LNCaP clone FGC (cell line): ENCODE results near the gene S100B.
"Not testable (repeated sequence)": the region's sequence is repeated elsewhere in the genome, so short reads cannot be mapped to it uniquely, and the experiment has no call there.

Experiments
- DNase-seq: peaks from one replicate; pipeline ENCODE4 v3.0.0-alpha.2; 2011; ENCODE audit warnings: low read depth
- H3K4me3 ChIP-seq: 2 replicates; pipeline ENCODE4 v1.5.1; 2011; ENCODE audit warnings: mild to moderate bottlenecking, low read depth, low read length, control low read depth
- CTCF ChIP-seq: IDR thresholded peaks from 2 replicates; pipeline ENCODE4 v1.5.1; 2012; ENCODE audit warnings: mild to moderate bottlenecking; ENCODE audit not compliant: control insufficient read depth, insufficient read depth; ENCODE audit errors: extremely low read depth

The S100B gene

GRCh38 chr21:46636181-46636512, 31.3 kb upstream of the S100B start:
- H3K4me3 ChIP-seq, result peak overlapping the region; percentile 75
- TF ChIP-seq CTCF, result no peak
- no peak for DNase-seq

- peak; percentile 78 for DNase-seq
- no peak for TF ChIP-seq CTCF
- H3K4me3 ChIP-seq, result peak within 1 kb of the TSS; percentile 75
Observed at GRCh38 chr21:46635324-46636180, 30.7 kb upstream of the S100B start, which contains the start of gene PRMT2. Gene PRMT2, plus strand, starts transcription at chr21:46635674. Its CDS starts 1,278 bp downstream, at chr21:46636952.

GRCh38 chr21:46634966-46635323, 30.1 kb upstream of the S100B start:
- TF ChIP-seq CTCF, result peak; percentile 25; the same call in 1 of the 2 replicates
- no peak for DNase-seq
- peak overlapping the region; percentile 75 for H3K4me3 ChIP-seq

GRCh38 chr21:46634427-46634826, 29.5 kb upstream of the S100B start:
- DNase-seq, result no peak
- TF ChIP-seq CTCF, result no peak
- H3K4me3 ChIP-seq, result no peak overlapping the region

- DNase-seq, result no peak
- no peak overlapping the region for H3K4me3 ChIP-seq
- no peak for TF ChIP-seq CTCF
Observed at GRCh38 chr21:46633566-46633965, 28.7 kb upstream of the S100B start.

- DNase-seq, H3K4me3 ChIP-seq: not testable (repeated sequence)
Observed at GRCh38 chr21:46630915-46631314, 26.0 kb upstream of the S100B start.

GRCh38 chr21:46628868-46629267, 24.0 kb upstream of the S100B start:
- no peak for TF ChIP-seq CTCF
- DNase-seq, result no peak
- no peak overlapping the region for H3K4me3 ChIP-seq
